BE2C (cell line): Measurements from ENCODE around the gene LRRC7.
A peak's percentile ranks its signal among the peaks of the same experiment; 100 is the strongest.
"Not testable (repeated sequence)": the region's sequence is repeated elsewhere in the genome, so short reads cannot be mapped to it uniquely, and the experiment has no call there.

Experiments used
- DNase-seq: peaks from one replicate; pipeline ENCODE4 v3.0.0-alpha.2; 2020
- H3K27me3 ChIP-seq: fragments of 250-450 bp; sonication (Bioruptor Pico); 2 replicates; pipeline ENCODE4 v1.5.1; 2020; ENCODE audit warnings: mild to moderate bottlenecking
- H3K36me3 ChIP-seq: fragments of 250-450 bp; sonication (Bioruptor Pico); 2 replicates; pipeline ENCODE4 v1.5.1; 2020; ENCODE audit warnings: mild to moderate bottlenecking
- H3K4me1 ChIP-seq: fragments of 250-450 bp; sonication (Bioruptor Pico); 2 replicates; pipeline ENCODE4 v1.5.1; 2020
- H3K4me3 ChIP-seq: 2 replicates; pipeline ENCODE4 v1.5.1; 2011; ENCODE audit warnings: low read depth, low read length
- H3K9me3 ChIP-seq: fragments of 250-450 bp; sonication (Bioruptor Pico); 2 replicates; pipeline ENCODE4 v1.5.1; 2020
- TF ChIP-seq, protein P1 (sequence below): IDR thresholded peaks from 2 replicates; pipeline ENCODE4 v1.5.1; 2012; ENCODE audit warnings: mild to moderate bottlenecking, low read depth, low read length

The LRRC7 gene

DNA sequence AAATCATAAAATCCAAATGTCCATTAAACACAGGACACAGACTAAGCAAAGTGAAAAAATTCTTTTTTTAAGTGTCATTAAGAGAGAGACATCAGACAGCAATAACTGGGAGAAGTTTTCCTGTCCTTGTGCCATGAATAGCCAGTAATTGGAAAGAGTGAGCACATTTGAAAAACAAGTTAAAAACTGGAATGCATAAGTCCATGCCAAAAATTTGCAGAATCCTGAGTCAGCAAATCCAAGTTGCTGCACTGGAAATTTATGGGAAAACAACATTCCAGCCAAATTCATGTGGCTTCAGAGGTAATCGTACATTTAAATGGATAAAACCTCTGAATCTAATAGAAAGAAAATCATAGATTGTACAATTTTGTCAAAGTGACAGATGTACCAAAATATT lies 346.3 kb downstream of the LRRC7 start:
- H3K27me3 ChIP-seq, result no peaks in the 10 kb centered on the region
- TF ChIP-seq, protein P1, sequence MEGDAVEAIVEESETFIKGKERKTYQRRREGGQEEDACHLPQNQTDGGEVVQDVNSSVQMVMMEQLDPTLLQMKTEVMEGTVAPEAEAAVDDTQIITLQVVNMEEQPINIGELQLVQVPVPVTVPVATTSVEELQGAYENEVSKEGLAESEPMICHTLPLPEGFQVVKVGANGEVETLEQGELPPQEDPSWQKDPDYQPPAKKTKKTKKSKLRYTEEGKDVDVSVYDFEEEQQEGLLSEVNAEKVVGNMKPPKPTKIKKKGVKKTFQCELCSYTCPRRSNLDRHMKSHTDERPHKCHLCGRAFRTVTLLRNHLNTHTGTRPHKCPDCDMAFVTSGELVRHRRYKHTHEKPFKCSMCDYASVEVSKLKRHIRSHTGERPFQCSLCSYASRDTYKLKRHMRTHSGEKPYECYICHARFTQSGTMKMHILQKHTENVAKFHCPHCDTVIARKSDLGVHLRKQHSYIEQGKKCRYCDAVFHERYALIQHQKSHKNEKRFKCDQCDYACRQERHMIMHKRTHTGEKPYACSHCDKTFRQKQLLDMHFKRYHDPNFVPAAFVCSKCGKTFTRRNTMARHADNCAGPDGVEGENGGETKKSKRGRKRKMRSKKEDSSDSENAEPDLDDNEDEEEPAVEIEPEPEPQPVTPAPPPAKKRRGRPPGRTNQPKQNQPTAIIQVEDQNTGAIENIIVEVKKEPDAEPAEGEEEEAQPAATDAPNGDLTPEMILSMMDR, result no peak
- H3K4me1 ChIP-seq, result no peaks in the 10 kb centered on the region
- H3K9me3 ChIP-seq, result no peaks in the 10 kb centered on the region
- H3K4me3 ChIP-seq, result no peak overlapping the region
- H3K36me3 ChIP-seq, result no peaks in the 10 kb centered on the region
- DNase-seq, result no peak

DNA sequence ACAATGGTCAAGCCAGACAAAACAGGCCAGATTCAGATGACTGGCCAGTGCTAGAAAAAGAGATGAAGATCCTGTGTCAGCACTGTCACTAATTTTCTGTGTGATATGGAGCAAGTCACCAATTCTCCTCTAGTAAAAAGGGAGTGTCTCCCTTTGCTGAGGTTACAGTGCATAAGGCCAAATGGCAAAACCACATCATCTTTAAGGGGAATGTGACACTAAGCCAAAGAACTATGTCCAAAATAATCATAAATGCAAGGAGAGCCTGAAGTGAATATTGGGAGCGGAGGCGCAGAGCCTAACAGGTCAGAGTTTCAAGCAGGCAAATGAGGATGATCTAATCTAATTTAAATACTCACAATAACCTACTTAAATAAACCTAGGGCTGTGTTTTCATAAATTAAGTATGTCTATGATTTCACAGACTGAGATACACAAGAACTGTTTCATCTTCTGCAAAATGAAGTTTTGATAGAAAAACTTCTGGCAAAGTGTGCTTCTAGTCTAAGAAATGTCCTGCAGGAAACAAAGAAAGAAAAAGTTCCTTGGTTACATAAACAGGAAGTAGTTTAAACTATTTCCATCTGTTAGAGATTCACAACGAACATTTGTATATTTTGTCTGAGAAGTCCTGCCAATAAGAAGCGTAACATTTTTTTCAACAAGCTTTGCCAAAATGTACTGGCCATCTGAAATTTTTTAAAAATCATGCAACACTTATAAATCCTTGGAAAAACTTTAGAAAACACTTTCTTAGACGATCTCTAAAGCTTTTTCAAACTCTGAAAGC lies 347.4 kb downstream of the LRRC7 start:
- TF ChIP-seq, protein P1, result no peak
- Histone ChIP-seq H3K27me3 (no peaks in the 10 kb centered on the region), H3K9me3 (no peaks in the 10 kb centered on the region), H3K36me3 (no peaks in the 10 kb centered on the region), H3K4me3 (no peak overlapping the region), H3K4me1 (no peaks in the 10 kb centered on the region)
- no peak for DNase-seq

DNA sequence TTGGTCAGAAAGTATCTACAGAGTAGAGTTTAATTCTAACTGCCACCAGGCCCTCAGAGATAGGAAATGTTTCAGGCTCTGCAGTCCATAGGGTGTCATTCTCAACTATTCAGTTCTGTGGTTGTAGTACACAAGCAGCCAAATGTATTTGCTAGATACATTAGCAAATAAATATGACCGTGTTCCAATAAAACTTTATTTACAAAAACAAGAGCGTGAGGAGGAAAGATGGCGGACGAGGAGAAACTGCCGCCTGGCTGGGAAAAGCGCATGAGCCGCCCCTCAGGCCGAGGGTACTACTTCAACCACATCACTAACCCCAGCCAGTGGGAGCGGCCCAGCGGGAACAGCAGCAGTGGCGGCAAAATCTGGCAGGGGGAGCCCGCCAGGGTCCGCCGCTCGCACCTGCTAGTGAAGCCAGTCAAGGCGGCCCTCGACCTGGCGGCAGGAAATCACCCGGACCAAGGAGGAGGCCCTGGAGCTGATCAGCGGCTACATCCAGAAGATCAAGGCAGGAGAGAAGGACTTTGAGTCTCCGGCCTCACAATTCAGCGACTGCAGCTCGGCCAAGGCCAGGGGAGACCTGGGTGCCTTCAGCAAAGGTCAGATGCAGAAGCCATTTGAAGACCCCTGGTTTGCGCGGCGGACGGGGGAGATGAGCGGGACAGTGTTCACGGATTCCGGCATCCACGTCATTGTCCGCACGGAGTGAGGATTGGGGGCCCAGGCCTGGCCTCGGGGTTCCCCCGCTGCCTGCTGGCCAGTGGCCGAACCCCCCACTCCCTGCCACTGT lies 351.6 kb downstream of the LRRC7 start:
- H3K4me3 ChIP-seq, result no peak overlapping the region
- no peaks in the 10 kb centered on the region for H3K36me3 ChIP-seq
- no peak for DNase-seq
- H3K4me1 ChIP-seq, result no peaks in the 10 kb centered on the region
- no peaks in the 10 kb centered on the region for H3K9me3 ChIP-seq
- H3K27me3 ChIP-seq, result no peaks in the 10 kb centered on the region
- TF ChIP-seq, protein P1, result no peak

DNA sequence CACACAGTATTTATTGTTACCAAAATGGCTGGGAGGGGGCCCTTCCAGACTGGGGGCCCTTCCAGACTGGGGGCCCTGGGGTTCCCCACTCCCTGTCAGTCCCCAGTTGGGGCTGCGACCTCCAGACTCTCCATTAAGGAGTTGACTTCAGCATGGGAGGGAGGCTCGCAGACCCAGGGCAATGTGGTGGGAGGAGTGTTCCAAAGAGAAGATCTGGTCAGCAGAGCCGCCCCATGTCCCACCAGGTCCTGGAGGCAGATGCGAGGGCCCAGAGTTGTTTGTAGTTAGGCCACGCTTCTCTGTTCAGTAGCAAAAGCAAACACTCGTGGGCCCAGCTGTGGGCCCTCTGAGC lies 352.2 kb downstream of the LRRC7 start:
- H3K27me3 ChIP-seq, result no peaks in the 10 kb centered on the region
- DNase-seq, result no peak
- no peaks in the 10 kb centered on the region for H3K36me3 ChIP-seq
- no peaks in the 10 kb centered on the region for H3K4me1 ChIP-seq
- H3K4me3 ChIP-seq, result no peak overlapping the region
- H3K9me3 ChIP-seq, result no peaks in the 10 kb centered on the region
- TF ChIP-seq, protein P1, result no peak

DNA sequence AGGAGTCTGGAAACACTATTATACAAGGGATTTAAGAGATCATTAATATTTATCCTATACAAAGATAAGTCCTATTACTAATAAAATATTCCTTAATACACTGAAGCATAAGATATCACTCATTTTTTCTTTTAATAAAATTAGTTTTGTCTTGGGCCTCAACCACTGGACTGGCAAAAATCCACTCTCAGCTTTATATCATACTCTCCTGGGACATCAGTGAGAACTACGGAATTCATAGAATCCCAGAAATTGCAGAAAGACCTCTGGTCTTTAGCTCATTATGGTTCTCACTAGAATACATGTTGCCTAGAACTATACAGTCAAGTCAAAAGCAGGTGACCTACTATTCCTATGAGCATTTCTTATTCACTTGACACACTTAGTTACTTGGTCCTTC lies 352.7 kb downstream of the LRRC7 start:
- H3K27me3 ChIP-seq, result no peaks in the 10 kb centered on the region
- no peaks in the 10 kb centered on the region for H3K36me3 ChIP-seq
- H3K4me1 ChIP-seq, result no peaks in the 10 kb centered on the region
- H3K4me3 ChIP-seq, result no peak overlapping the region
- no peak for DNase-seq
- TF ChIP-seq, protein P1, result no peak
- no peaks in the 10 kb centered on the region for H3K9me3 ChIP-seq

DNA sequence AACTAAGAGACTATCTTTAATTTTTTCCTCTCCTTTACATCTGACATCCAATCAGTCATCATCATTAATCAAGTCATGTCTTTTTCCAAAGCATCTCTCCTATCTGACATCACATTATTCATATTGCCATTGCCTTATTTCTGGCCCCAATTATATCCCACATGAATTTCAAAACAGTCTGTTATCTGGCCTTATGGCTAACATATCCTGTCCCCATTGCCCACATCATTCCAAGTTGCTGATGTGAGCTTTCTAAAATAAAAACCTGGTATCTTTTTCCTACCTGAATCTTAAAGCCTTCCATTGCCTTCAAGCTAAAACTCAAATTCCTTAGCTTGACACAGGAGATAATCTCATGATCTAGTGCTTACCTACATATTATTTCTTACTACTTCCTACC lies 353.8 kb downstream of the LRRC7 start:
- Histone ChIP-seq H3K9me3 (no peaks in the 10 kb centered on the region), H3K27me3 (no peaks in the 10 kb centered on the region), H3K4me3 (no peak overlapping the region), H3K36me3 (no peaks in the 10 kb centered on the region), H3K4me1 (no peaks in the 10 kb centered on the region)
- TF ChIP-seq, protein P1, result no peak
- DNase-seq, result no peak

DNA sequence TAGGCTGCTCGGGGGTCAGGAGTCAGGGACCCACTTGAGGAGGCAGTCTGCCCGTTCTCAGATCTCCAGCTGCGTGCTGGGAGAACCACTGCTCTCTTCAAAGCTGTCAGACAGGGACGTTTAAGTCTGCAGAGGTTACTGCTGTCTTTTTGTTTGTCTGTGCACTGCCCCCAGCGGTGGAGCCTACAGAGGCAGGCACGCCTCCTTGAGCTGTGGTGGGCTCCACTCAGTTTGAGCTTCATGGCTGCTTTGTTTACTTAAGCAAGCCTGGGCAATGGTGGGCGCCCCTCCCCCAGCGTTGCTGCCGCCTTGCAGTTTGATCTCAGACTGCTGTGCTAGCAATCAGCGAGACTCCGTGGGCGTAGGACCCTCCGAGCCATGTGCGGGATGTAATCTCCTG lies 360.5 kb downstream of the LRRC7 start:
- not testable (repeated sequence) for H3K27me3 ChIP-seq, H3K9me3 ChIP-seq, H3K4me1 ChIP-seq, H3K4me3 ChIP-seq, H3K36me3 ChIP-seq
- DNase-seq, result peak; percentile 6
